Omental fat pad (tissue), 4 donors: ENCODE results near the gene DPP6. TPM values are rescaled to one million over a fixed set of nuclear protein-coding genes. Genes with fewer than 3 reads are reported as not detected.

ENCODE experiments used
- ATAC-seq: fragments of 150-250 bp; one replicate; pipeline ENCODE4 v1.9.1; 2016; ENCODE audit warnings: mild to moderate bottlenecking, moderate library complexity; ENCODE audit not compliant: low FRiP score
- DNase-seq: peaks from one replicate; pipeline ENCODE4 v3.0.0-alpha.2; 2019; ENCODE audit warnings: low spot score
- total RNA-seq, 4 donors: library from RNA; depleted of rRNA; stranded (reverse); fragments of >200 nt; gene quantifications; one replicate each; pipeline ENCODE4 v1.1.0, GENCODE V29; 2016
- TF ChIP-seq, protein P1 (sequence below), 3 donors: fragments of 450-650 bp; IDR thresholded peaks; one replicate each; pipeline ENCODE4 v1.5.1; 2016 to 2017; ENCODE audit warnings: antibody characterized with exemption in 3 of 3, mild to moderate bottlenecking in 3 of 3, moderate library complexity in 2 of 3

The DPP6 gene
- total RNA-seq, 4 donors from 2014 or later, result 0.13 to 1.8 (median 1.3) TPM

DNA sequence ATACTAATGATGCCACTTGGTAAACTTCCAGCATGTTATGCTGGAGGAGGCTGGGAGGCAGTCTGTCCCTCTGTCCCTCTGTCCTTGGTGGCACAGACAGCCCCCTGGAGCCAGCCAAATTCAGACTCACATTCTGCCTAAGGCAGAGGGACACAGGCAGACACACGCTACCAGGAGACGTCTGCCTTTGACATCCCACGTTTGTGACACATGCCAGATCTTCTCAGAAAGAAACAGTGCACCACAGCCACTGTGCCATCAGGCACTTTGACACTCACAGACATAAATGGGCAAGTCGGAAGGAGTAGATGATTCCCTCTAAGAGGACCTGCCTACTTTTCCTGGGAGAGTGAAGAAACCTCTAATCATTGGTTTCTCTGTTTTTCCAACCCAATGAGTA, 467.0 kb downstream of the DPP6 start:
- TF ChIP-seq, protein P1, sequence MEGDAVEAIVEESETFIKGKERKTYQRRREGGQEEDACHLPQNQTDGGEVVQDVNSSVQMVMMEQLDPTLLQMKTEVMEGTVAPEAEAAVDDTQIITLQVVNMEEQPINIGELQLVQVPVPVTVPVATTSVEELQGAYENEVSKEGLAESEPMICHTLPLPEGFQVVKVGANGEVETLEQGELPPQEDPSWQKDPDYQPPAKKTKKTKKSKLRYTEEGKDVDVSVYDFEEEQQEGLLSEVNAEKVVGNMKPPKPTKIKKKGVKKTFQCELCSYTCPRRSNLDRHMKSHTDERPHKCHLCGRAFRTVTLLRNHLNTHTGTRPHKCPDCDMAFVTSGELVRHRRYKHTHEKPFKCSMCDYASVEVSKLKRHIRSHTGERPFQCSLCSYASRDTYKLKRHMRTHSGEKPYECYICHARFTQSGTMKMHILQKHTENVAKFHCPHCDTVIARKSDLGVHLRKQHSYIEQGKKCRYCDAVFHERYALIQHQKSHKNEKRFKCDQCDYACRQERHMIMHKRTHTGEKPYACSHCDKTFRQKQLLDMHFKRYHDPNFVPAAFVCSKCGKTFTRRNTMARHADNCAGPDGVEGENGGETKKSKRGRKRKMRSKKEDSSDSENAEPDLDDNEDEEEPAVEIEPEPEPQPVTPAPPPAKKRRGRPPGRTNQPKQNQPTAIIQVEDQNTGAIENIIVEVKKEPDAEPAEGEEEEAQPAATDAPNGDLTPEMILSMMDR (IDR thresholded peaks at IDR 0.05), result no peak
- no peak for DNase-seq
- ATAC-seq, result no peak

DNA sequence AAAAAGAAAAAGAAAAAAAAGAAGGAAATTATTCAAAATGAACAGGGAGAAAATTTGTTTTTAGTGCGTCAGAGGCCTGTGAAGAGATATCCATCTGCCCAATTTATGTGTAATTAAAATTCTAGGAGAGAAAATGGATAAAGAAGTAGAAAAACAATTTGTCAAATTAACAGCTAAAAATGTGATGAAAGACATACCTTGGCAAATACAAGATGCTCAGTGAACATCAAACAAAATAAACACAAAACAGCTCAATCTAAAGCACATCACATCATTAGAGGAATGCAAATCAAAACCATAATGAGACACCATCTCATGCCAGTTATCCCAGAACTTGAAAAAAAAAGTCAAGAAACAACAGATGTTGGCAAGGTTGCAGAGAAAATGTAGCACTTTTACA, 477.9 kb downstream of the DPP6 start:
- TF ChIP-seq, protein P1 (IDR thresholded peaks at IDR 0.05), result no peak
- DNase-seq (no peak), ATAC-seq (no peak)

DNA sequence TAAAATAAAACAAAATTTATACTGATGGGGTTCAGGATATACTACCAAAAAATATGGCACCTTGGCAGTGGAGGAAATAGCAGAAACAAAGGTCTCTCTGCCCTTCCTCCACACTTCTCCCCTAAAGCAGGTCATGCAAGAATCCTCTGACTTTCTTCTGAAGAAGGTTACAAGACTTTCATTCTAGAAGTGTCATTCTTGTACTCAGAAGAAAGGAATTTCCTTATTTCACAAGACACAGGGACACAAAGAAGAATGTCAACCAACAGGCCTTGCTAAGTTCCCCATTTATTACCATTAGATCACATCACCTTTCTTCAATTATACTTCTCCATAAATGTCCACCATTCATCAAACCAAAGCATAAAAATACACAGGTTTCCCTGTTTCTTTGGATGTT, 480.6 kb downstream of the DPP6 start:
- DNase-seq (no peak), ATAC-seq (no peak)
- TF ChIP-seq, protein P1 (IDR thresholded peaks at IDR 0.05), result no peak

DNA sequence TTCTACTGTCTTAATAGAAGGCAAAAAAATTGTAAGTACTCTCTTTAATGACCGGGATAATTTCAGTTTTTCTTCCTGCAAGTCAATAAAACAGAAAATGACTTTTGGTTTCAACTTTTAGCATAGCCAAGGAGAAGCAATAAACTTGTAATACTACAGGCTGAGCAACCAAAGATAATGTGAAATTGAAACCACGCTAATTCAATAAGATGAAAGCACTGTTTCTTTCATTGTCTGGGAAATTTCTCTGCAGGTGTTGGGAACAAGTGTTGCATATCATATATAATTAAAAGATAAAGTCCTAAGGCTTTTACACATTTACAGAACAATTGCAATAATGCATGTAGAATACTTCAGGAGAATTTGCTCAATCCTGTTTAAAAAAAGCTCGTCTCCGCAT, 488.4 kb downstream of the DPP6 start:
- ATAC-seq (no peak), DNase-seq (no peak)
- TF ChIP-seq, protein P1 (IDR thresholded peaks at IDR 0.05), result no peak

DNA sequence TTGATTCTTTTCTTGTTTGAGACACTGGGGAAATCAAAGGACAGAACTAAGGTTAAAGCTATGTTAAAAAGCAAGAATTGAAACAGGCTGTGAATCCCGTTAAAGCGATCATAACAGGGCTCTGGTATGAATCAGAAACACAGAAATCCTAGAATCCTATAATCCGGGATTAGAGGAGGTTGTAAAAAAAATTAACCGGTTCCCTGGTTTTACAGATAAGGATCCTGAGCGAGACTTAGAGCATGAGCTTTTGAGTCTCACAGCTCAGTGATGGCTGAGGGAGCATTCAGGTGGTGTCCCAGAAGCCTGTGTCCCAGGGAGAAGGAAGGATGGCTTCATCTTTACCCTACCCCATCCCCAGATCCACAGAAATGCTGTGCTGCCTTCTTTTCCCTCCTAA, 489.4 kb downstream of the DPP6 start:
- ATAC-seq, result no peak
- DNase-seq, result no peak
- TF ChIP-seq, protein P1 (IDR thresholded peaks at IDR 0.05), result no peak

DNA sequence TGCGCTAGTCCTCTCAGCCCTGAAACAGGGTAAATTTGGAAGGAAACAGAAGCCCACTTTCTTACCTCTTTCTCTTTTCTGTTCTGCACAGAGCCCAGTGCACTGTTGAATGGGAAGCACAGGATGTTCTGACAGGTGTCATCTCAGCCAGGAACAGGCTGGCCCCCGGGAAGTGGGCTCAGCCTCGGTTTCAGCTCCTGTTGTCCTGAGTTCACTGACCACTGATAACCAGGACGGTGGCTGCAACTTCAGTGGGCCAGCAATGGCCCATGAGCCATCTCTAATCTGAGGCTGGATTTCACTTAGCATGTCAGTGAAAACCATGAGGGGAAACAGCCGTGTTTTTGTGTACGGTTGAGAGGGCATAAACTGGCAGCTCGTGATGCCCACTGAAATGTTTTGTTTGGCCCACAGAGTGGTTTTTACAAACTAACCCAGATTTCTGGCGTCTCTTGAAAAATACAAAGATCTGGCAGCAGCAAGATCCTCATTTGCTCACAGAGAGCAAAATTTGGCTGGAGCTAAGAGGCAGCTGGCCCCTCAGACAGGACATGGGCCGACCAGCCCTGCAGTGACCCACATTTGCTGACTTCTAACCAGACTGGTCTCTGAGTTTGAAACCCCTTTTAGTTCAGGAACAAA, 494.9 kb downstream of the DPP6 start:
- TF ChIP-seq, protein P1 (IDR thresholded peaks at IDR 0.05), result no peak
- DNase-seq (no peak), ATAC-seq (no peak)

DNA sequence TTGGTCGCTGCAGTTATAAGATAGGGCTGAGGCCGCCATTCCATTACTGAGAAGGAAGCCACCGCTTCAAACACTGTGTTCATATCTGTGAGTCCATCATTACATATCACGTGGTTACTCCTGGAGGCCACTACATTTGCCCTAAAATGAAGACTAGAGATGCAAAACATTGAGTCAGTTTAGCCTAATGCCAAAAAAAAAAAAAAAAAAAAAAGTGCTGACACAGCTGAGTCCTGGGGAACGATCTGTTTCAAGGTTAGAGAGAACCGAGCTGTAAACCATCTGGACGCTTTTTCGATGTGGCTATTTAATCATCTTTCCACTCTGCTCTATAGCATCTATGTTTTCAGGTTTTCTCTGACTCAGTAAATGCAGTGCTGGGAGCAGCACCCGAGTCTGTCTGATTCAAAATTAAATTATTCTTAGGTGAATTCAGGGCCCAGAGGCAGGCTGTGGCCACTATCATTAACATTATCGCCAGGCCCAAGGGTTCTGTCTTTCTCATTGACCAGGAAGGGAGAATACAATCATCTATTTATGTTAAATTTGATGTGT, 501.6 kb downstream of the DPP6 start:
- ATAC-seq (no peak), DNase-seq (no peak)
- TF ChIP-seq, protein P1 (IDR thresholded peaks at IDR 0.05), result no peak
